Duodenal mucosa (tissue), 2 donors: ENCODE data around the gene CST1.
"Not testable (repeated sequence)": the region's sequence is repeated elsewhere in the genome, so short reads cannot be mapped to it uniquely, and the experiment has no call there.

ENCODE experiments used
- H3K27ac ChIP-seq: one replicate; pipeline ENCODE4 v1.7.0; 2013; ENCODE audit warnings: low read depth, low read length
- H3K27me3 ChIP-seq, 2 donors: one replicate each; pipeline ENCODE4 v1.7.0; 2013; ENCODE audit warnings: low read length in 2 of 2, control low read depth in 1 of 2; ENCODE audit not compliant: insufficient read depth in 2 of 2, control insufficient read depth in 1 of 2
- H3K36me3 ChIP-seq, 2 donors: one replicate each; pipeline ENCODE4 v1.7.0; 2013; ENCODE audit warnings: low read length in 2 of 2, control low read depth in 1 of 2; ENCODE audit not compliant: insufficient read depth in 2 of 2, control insufficient read depth in 1 of 2
- H3K4me1 ChIP-seq, 2 donors: one replicate each; pipeline ENCODE4 v1.7.0; 2013; ENCODE audit warnings: low read length in 2 of 2, control low read depth in 1 of 2; ENCODE audit not compliant: insufficient read depth in 2 of 2, control insufficient read depth in 1 of 2
- H3K4me3 ChIP-seq, 2 donors: one replicate each; pipeline ENCODE4 v1.7.0; 2013; ENCODE audit warnings: low read length in 2 of 2, low read depth in 1 of 2
- H3K9ac ChIP-seq, 2 donors: one replicate each; pipeline ENCODE4 v1.7.0; 2013; ENCODE audit warnings: low read length in 2 of 2, low read depth in 1 of 2
- H3K9me3 ChIP-seq, 2 donors: one replicate each; pipeline ENCODE4 v1.7.0; 2013; ENCODE audit warnings: low read length in 2 of 2, control low read depth in 1 of 2; ENCODE audit not compliant: control insufficient read depth in 1 of 2

Gene CST1, protein sequence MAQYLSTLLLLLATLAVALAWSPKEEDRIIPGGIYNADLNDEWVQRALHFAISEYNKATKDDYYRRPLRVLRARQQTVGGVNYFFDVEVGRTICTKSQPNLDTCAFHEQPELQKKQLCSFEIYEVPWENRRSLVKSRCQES

DNA sequence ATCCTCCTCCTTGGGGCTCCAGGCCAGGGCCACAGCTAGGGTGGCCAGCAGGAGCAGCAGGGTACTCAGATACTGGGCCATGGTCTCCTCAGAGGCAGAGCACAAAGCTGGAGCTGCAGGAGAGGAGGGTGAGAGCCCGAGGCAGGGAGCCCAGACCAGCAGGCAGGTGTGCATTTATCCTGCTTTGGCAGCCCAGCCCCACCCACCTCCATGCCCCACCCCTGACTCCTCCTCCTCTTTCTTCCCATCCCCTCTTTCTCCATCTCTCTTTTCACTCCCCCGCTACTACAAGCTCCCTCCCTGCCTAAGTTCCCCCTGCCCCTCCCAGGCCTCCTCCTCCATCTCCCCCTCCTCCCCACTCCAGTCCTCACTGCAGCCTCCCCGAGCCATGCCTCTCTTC lies at the start of gene CST1:
Gene CST1, minus strand, starts transcription at position 150 of the 400 bp plus-strand sequence. Its CDS starts 69 bp downstream, at position 81.
- not testable (repeated sequence) for H3K9me3 ChIP-seq, H3K4me3 ChIP-seq, H3K27me3 ChIP-seq, H3K27ac ChIP-seq, H3K9ac ChIP-seq, H3K4me1 ChIP-seq, H3K36me3 ChIP-seq

DNA sequence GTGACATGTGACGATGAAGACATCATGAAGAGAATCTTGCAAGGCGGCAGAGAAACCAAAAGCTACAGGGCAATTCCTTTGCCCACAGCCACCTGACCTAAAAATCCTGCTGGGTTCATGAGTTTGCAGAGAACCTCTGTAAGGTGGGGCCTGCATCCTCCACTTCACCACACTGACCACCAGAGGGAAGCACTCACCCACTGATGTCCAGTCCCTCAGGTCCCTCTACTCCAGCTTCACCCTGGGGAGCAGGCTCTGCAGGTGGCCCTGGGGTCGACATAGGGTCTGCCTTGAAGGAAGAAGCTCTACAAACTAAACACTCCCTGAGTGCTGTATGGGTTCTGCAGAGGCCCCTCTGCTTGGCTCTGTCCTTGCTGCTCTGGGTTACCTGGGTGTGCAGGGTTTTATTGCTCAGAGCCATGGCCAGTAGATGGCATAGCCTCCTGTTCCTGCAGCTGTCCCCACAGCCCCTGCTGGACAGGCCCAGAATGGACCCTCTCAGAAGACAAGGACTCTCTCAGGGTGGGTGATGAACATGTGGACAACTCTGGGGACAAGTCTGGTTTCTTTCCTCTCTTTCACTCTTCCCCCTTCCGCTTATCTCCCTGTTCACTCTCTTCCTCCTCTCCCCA lies 48.6 kb upstream of the CST1 start:
- H3K27me3 ChIP-seq, H3K9me3 ChIP-seq, H3K4me1 ChIP-seq, H3K9ac ChIP-seq, H3K27ac ChIP-seq, H3K36me3 ChIP-seq, H3K4me3 ChIP-seq: not testable (repeated sequence)

DNA sequence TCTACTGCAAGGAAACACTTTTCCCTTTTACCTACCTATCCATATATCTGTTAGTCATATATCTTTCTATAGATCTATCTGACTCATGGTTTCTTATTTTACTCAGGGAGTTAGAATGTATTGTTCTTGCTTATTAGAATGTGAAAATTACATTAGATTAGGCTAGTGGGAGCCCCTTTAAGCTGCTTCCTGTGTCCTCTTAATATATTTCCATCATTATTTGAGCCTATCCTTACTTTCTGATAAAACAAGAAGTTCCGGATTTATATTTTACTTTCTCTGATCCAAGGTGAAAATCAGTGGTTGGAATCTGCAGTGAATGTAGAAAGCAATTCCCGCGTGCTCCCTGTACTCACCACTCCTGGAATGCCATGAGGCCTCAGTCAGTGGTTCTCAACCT lies 44.8 kb upstream of the CST1 start:
- H3K27me3 ChIP-seq = no peaks in the 10 kb centered on the region
- H3K4me3 ChIP-seq = no peak overlapping the region
- no peak overlapping the region for H3K27ac ChIP-seq
- no peaks in the 10 kb centered on the region for H3K4me1 ChIP-seq
- no peak overlapping the region for H3K9ac ChIP-seq
- no peaks in the 10 kb centered on the region for H3K9me3 ChIP-seq
- H3K36me3 ChIP-seq = no peaks in the 10 kb centered on the region

DNA sequence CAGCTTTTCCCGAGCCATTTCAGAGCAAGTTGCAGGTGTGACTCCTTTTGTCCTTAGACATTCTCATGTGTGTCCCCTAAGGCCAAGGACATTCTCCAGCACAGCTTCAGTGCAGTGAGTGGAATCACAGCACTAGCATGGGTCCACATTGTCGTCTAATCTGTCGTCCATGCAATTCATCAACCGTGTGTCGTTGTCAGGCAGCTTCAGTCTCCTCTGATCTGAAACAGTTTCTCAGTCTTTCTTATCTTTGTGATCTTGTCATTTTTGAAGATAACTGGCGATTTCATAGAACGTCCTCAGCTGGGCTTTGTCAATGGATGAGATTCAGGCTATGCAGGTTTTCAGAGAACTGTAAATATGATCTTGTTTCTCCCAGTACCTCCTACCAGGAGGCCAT lies 44.1 kb upstream of the CST1 start:
- H3K4me1 ChIP-seq = no peaks in the 10 kb centered on the region
- no peak overlapping the region for H3K4me3 ChIP-seq
- H3K27ac ChIP-seq = no peak overlapping the region
- no peaks in the 10 kb centered on the region for H3K27me3 ChIP-seq
- H3K9ac ChIP-seq = no peak overlapping the region
- H3K9me3 ChIP-seq = no peaks in the 10 kb centered on the region
- no peaks in the 10 kb centered on the region for H3K36me3 ChIP-seq

DNA sequence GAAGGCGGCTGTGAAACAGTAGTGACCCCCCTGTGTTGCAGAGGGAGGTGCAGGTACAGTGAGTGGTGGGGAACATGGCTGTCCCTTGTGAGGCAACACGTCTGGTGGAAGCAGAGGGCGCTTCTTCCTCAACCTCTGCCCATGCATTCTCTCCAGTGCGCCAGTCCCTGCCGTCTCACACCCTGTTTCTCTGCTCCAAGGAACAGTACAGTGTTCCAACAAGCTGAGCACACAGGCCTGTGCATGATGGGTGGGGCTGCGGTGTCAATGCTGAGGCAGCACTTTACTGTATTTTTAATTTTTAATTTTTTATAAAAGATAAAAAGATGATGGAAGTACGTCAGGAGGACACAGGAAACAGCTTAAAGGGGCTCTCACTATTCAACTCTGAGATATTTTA lies 43.3 kb upstream of the CST1 start:
- Histone ChIP-seq H3K4me3 (no peak overlapping the region), H3K27ac (no peak overlapping the region), H3K36me3 (no peaks in the 10 kb centered on the region), H3K9me3 (no peaks in the 10 kb centered on the region), H3K9ac (no peak overlapping the region), H3K27me3 (no peaks in the 10 kb centered on the region), H3K4me1 (no peaks in the 10 kb centered on the region)

DNA sequence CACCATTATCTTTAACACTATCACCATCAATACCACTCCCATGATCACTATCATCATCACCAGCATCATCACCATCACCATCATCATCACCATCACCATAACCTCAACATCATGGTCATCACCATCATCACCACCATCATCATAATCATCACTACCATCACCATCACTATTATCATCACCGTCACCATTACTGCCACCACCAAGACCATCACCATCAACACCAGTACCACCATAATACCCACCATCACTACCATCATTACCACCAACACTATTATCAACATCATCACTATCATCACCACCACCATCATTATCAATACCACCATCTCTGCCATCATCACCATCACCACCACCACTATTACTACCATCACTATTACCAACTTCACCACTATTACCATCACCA lies 32.7 kb upstream of the CST1 start:
- Histone ChIP-seq H3K4me3 (no peak overlapping the region), H3K36me3 (no peaks in the 10 kb centered on the region), H3K9me3 (no peaks in the 10 kb centered on the region), H3K9ac (no peak overlapping the region), H3K27me3 (no peaks in the 10 kb centered on the region), H3K27ac (no peak overlapping the region), H3K4me1 (no peaks in the 10 kb centered on the region)

DNA sequence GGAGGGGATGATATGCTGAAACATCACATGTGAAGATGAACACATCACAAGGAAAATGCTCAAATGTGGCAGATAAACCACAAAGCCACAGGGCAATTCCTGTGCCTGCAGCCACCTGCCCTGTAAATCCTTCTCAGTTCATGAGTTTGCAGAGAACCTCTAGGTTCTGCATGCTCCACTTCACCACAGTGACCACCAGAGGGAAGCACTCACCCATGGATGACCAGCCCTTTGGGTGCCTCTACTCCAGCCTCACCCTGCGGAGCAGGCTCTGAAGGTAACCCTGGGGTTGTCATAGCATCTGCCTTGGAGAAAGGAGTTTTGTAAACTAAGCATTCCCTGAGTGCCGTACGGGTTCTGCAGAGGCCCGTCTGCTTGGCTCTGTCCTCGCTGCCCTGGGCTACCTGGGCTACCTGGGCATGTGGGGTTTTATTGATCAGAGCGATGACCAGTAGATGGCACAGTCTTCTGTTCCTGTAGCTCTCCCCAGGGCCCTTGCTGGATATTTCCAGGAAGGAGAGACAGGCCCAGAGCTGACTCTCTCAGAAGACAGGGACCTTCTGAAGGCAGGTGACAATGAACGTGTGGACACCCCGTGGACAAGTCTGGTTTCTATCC lies 31.7 kb upstream of the CST1 start:
- H3K27me3 ChIP-seq = no peaks in the 10 kb centered on the region
- H3K27ac ChIP-seq = no peak overlapping the region
- H3K9me3 ChIP-seq = no peaks in the 10 kb centered on the region
- H3K4me3 ChIP-seq = no peak overlapping the region
- no peaks in the 10 kb centered on the region for H3K36me3 ChIP-seq
- H3K9ac ChIP-seq = no peak overlapping the region
- H3K4me1 ChIP-seq = no peaks in the 10 kb centered on the region

DNA sequence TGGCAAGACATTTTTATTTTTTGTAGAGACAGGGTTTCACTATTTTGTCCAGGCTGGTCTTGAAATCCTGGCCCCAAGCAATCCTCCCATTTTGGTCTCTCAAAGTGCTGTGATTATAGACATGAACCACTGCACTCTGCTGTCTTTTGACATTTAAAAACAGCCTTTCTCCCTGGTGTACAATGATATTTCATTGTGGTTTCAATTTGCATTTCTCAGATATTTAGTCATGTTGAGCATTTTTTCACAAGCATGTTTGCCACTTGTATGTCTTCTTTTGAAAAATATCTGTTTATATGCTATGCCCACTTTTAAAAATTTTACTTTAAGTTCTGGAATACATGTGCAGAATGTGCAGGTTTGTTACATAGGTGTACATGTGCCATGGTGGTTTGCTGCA lies 27.9 kb upstream of the CST1 start:
- H3K36me3 ChIP-seq, H3K9ac ChIP-seq, H3K4me3 ChIP-seq, H3K9me3 ChIP-seq, H3K4me1 ChIP-seq, H3K27me3 ChIP-seq, H3K27ac ChIP-seq: not testable (repeated sequence)

DNA sequence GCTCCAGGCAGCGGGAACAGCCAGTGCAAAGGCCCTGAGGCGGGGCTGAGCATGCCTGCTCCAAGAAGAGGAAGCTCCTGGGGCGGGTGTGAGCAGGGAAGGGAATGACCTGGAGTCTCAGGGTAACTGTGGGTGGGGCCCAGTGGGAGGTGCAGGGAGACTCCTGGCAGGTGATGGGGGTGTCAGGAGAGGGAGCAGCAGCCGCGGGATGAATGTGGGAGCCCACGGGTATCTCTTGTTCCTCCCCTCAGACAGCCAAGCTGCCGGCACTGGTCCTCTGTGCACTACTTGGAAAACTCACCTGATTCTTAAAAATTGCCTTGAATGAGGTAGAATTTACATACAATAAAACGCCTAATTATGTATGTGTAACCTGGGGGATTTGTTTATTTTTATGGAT lies 26.6 kb upstream of the CST1 start:
- H3K27ac ChIP-seq, H3K9ac ChIP-seq, H3K9me3 ChIP-seq, H3K4me3 ChIP-seq, H3K36me3 ChIP-seq, H3K4me1 ChIP-seq, H3K27me3 ChIP-seq: not testable (repeated sequence)

DNA sequence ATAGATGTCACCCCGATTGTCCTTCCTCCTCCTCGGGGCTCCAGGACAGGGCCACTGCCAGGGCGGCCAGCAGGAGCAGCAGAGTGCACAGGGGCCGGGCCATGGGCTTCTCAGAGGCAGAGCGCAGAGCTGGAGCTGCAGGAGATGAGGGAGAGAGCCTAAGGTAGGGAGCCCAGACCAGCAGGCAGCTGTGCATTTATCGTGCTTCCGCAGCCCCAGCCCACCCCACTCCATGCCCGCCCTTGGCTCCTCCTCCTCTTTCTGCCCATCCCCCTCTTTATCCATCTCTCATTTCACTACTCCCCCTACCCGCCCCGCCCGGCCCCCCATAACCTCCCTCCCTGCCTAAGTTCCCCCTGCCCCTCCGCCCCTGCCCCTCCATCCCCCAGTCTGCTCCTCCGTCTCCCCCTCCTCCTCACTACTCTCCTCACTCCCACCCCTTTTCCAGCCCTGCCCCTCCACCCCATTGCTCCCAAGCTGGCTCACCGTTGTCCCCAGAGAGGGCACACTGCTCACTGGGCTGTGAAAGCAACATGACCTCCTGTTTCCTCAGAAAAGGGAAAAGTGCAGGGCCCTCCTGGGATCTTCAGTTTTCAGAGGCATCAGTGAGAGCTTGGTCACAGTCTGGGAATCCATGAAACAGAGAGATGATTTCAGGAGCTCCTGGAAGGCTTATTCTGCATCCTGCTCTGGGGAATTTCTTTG lies 25.5 kb upstream of the CST1 start:
- Histone ChIP-seq H3K36me3 (no peaks in the 10 kb centered on the region), H3K9ac (no peak overlapping the region), H3K4me3 (no peak overlapping the region), H3K27ac (no peak overlapping the region), H3K27me3 (no peaks in the 10 kb centered on the region), H3K4me1 (no peaks in the 10 kb centered on the region), H3K9me3 (no peaks in the 10 kb centered on the region)
